Activated naive CD4-positive, alpha-beta T cell treated with anti-CD3 and anti-CD28 coated beads, Interleukin-2, amount 50 U/mL, for 24 hours (primary cell): ENCODE data around the gene ERICH6B.
A peak's percentile ranks its signal among the peaks of the same experiment; 100 is the strongest.

Experiments
- H3K27ac Mint-ChIP-seq: one replicate; pipeline ENCODE4 v1.8.0; 2021; ENCODE audit warnings: mild to moderate bottlenecking, mixed read lengths
- H3K27me3 Mint-ChIP-seq: one replicate; pipeline ENCODE4 v1.8.0; 2021; ENCODE audit warnings: mixed read lengths
- H3K36me3 Mint-ChIP-seq: one replicate; pipeline ENCODE4 v1.8.0; 2021; ENCODE audit warnings: mixed read lengths
- H3K4me1 Mint-ChIP-seq: one replicate; pipeline ENCODE4 v1.8.0; 2021; ENCODE audit warnings: mixed read lengths
- H3K4me3 Mint-ChIP-seq: one replicate; pipeline ENCODE4 v1.8.0; 2021; ENCODE audit warnings: mild to moderate bottlenecking, mixed read lengths
- H3K9me3 Mint-ChIP-seq: one replicate; pipeline ENCODE4 v1.8.0; 2021; ENCODE audit warnings: mixed read lengths

ERICH6B gene

GRCh38 chr13:45538382-45538781 is 77.2 kb downstream of the ERICH6B start:
- Mint-ChIP-seq H3K27me3 (no peaks in the 10 kb centered on the region), H3K9me3 (no peaks in the 10 kb centered on the region), H3K27ac (no peak overlapping the region), H3K36me3 (peaks cover 10% of the 10 kb centered on the region), H3K4me3 (no peak overlapping the region), H3K4me1 (no peaks in the 10 kb centered on the region)

- H3K27ac Mint-ChIP-seq: peak overlapping the region; percentile 82
- peaks cover 15% of the 10 kb centered on the region for H3K36me3 Mint-ChIP-seq
- H3K9me3 Mint-ChIP-seq: no peaks in the 10 kb centered on the region
- H3K4me3 Mint-ChIP-seq: no peak overlapping the region
- H3K27me3 Mint-ChIP-seq: no peaks in the 10 kb centered on the region
- H3K4me1 Mint-ChIP-seq: no peaks in the 10 kb centered on the region
These were observed 78.0 kb downstream of the ERICH6B start for GRCh38 chr13:45537516-45537915.

- H3K27me3 Mint-ChIP-seq: no peaks in the 10 kb centered on the region
- H3K9me3 Mint-ChIP-seq: no peaks in the 10 kb centered on the region
- H3K36me3 Mint-ChIP-seq: peaks cover 18% of the 10 kb centered on the region
- no peak overlapping the region for H3K27ac Mint-ChIP-seq
- no peak overlapping the region for H3K4me3 Mint-ChIP-seq
- H3K4me1 Mint-ChIP-seq: no peaks in the 10 kb centered on the region
These were observed 79.3 kb downstream of the ERICH6B start for GRCh38 chr13:45536224-45536623.

- Mint-ChIP-seq H3K9me3 (no peaks in the 10 kb centered on the region), H3K4me1 (no peaks in the 10 kb centered on the region), H3K36me3 (peaks cover 21% of the 10 kb centered on the region), H3K4me3 (no peak overlapping the region), H3K27me3 (no peaks in the 10 kb centered on the region), H3K27ac (no peak overlapping the region)
These were observed 80.9 kb downstream of the ERICH6B start for GRCh38 chr13:45534604-45535003.

- H3K4me3 Mint-ChIP-seq: no peak overlapping the region
- H3K9me3 Mint-ChIP-seq: no peaks in the 10 kb centered on the region
- no peak overlapping the region for H3K27ac Mint-ChIP-seq
- peaks cover 29% of the 10 kb centered on the region for H3K36me3 Mint-ChIP-seq
- H3K27me3 Mint-ChIP-seq: no peaks in the 10 kb centered on the region
- H3K4me1 Mint-ChIP-seq: no peaks in the 10 kb centered on the region
These were observed 85.8 kb downstream of the ERICH6B start for GRCh38 chr13:45529758-45530157.

GRCh38 chr13:45527699-45528462 is 87.7 kb downstream of the ERICH6B start:
- H3K9me3 Mint-ChIP-seq: no peaks in the 10 kb centered on the region
- H3K36me3 Mint-ChIP-seq: peaks cover 22% of the 10 kb centered on the region
- peaks cover under 1% of the 10 kb centered on the region for H3K4me1 Mint-ChIP-seq
- no peak overlapping the region for H3K4me3 Mint-ChIP-seq
- H3K27ac Mint-ChIP-seq: no peak overlapping the region
- H3K27me3 Mint-ChIP-seq: no peaks in the 10 kb centered on the region

- peak overlapping the region; percentile 84 for H3K27ac Mint-ChIP-seq
- peaks cover 30% of the 10 kb centered on the region for H3K36me3 Mint-ChIP-seq
- no peak overlapping the region for H3K4me3 Mint-ChIP-seq
- H3K27me3 Mint-ChIP-seq: no peaks in the 10 kb centered on the region
- no peaks in the 10 kb centered on the region for H3K9me3 Mint-ChIP-seq
- H3K4me1 Mint-ChIP-seq: peaks cover 27% of the 10 kb centered on the region
These were observed 93.0 kb downstream of the ERICH6B start for GRCh38 chr13:45522571-45522970.

- H3K4me3 Mint-ChIP-seq: no peak overlapping the region
- H3K27ac Mint-ChIP-seq: peak overlapping the region; percentile 66
- H3K4me1 Mint-ChIP-seq: peaks cover 38% of the 10 kb centered on the region
- no peaks in the 10 kb centered on the region for H3K9me3 Mint-ChIP-seq
- peaks cover 31% of the 10 kb centered on the region for H3K36me3 Mint-ChIP-seq
- H3K27me3 Mint-ChIP-seq: no peaks in the 10 kb centered on the region
These were observed 94.2 kb downstream of the ERICH6B start for GRCh38 chr13:45521297-45521696.

- no peaks in the 10 kb centered on the region for H3K27me3 Mint-ChIP-seq
- peaks cover 39% of the 10 kb centered on the region for H3K4me1 Mint-ChIP-seq
- H3K4me3 Mint-ChIP-seq: no peak overlapping the region
- no peaks in the 10 kb centered on the region for H3K9me3 Mint-ChIP-seq
- H3K27ac Mint-ChIP-seq: peak overlapping the region; percentile 80
- H3K36me3 Mint-ChIP-seq: peaks cover 25% of the 10 kb centered on the region
These were observed 96.0 kb downstream of the ERICH6B start for GRCh38 chr13:45519493-45519892.

GRCh38 chr13:45518525-45519245 is 96.9 kb downstream of the ERICH6B start:
- Mint-ChIP-seq H3K4me1 (peaks cover 39% of the 10 kb centered on the region), H3K36me3 (peaks cover 25% of the 10 kb centered on the region), H3K27ac (peak overlapping the region; percentile 10), H3K4me3 (no peak overlapping the region), H3K9me3 (no peaks in the 10 kb centered on the region), H3K27me3 (no peaks in the 10 kb centered on the region)

- Mint-ChIP-seq H3K27me3 (no peaks in the 10 kb centered on the region), H3K4me1 (peaks cover 36% of the 10 kb centered on the region), H3K9me3 (no peaks in the 10 kb centered on the region), H3K4me3 (no peak overlapping the region), H3K27ac (peak overlapping the region; percentile 72), H3K36me3 (peaks cover 21% of the 10 kb centered on the region)
These were observed 98.8 kb downstream of the ERICH6B start for GRCh38 chr13:45516757-45517156.

GRCh38 chr13:45512098-45512496 is 103.4 kb downstream of the ERICH6B start:
- no peaks in the 10 kb centered on the region for H3K9me3 Mint-ChIP-seq
- peaks cover 8% of the 10 kb centered on the region for H3K36me3 Mint-ChIP-seq
- H3K4me1 Mint-ChIP-seq: peaks cover 18% of the 10 kb centered on the region
- H3K27ac Mint-ChIP-seq: peak overlapping the region; percentile 30
- H3K27me3 Mint-ChIP-seq: no peaks in the 10 kb centered on the region
- H3K4me3 Mint-ChIP-seq: no peak overlapping the region

GRCh38 chr13:45511310-45512097 is 104.0 kb downstream of the ERICH6B start:
- Mint-ChIP-seq H3K9me3 (no peaks in the 10 kb centered on the region), H3K4me3 (no peak overlapping the region), H3K4me1 (peaks cover 13% of the 10 kb centered on the region), H3K27me3 (no peaks in the 10 kb centered on the region), H3K27ac (peak overlapping the region; percentile 60), H3K36me3 (peaks cover 7% of the 10 kb centered on the region)

- H3K36me3 Mint-ChIP-seq: peaks cover 10% of the 10 kb centered on the region
- H3K4me3 Mint-ChIP-seq: no peak overlapping the region
- H3K4me1 Mint-ChIP-seq: peaks cover 10% of the 10 kb centered on the region
- no peaks in the 10 kb centered on the region for H3K9me3 Mint-ChIP-seq
- no peak overlapping the region for H3K27ac Mint-ChIP-seq
- no peaks in the 10 kb centered on the region for H3K27me3 Mint-ChIP-seq
These were observed 104.9 kb downstream of the ERICH6B start for GRCh38 chr13:45510672-45511071.

- no peaks in the 10 kb centered on the region for H3K27me3 Mint-ChIP-seq
- H3K27ac Mint-ChIP-seq: peak overlapping the region; percentile 71
These were observed 106.8 kb downstream of the ERICH6B start for GRCh38 chr13:45508776-45509175.

GRCh38 chr13:45506811-45507210 is 108.7 kb downstream of the ERICH6B start:
- no peak overlapping the region for H3K4me3 Mint-ChIP-seq
- peaks cover 12% of the 10 kb centered on the region for H3K36me3 Mint-ChIP-seq
- H3K27ac Mint-ChIP-seq: no peak overlapping the region
- H3K27me3 Mint-ChIP-seq: no peaks in the 10 kb centered on the region
- no peaks in the 10 kb centered on the region for H3K9me3 Mint-ChIP-seq
- H3K4me1 Mint-ChIP-seq: peaks cover 6% of the 10 kb centered on the region

More at GRCh38 chr13:45508776-45509175, 106.8 kb downstream of the ERICH6B start:
- H3K4me3 Mint-ChIP-seq: no peak overlapping the region
- peaks cover 11% of the 10 kb centered on the region for H3K36me3 Mint-ChIP-seq
- peaks cover 10% of the 10 kb centered on the region for H3K4me1 Mint-ChIP-seq
- no peaks in the 10 kb centered on the region for H3K9me3 Mint-ChIP-seq
